ENCODE data around the gene TMEM184B.

- peak in 3 of 5 experiments; percentile 29 to 34 (median 31) for TF ChIP-seq CTCF (IDR thresholded peaks at IDR 0.05 in 4 of 5, conservative IDR thresholded peaks at IDR 0.05 in 1 of 5)
- TF ChIP-seq POLR2A (IDR thresholded peaks at IDR 0.05), result no peak
These were observed 42.5 kb downstream of the TMEM184B start for GRCh38 chr22:38230108-38230825.

Data from gastrocnemius medialis (tissue), 4 donors.